ENCODE measurements around the gene CCDC27. TPM values are rescaled to one million over a fixed set of nuclear protein-coding genes. Genes with fewer than 3 reads are reported as not detected.

CCDC27 gene
- total RNA-seq, 1 donor from 2014 or later: not detected

GRCh38 chr1:3735688-3736087, 16.6 kb upstream of the CCDC27 start:
- Histone ChIP-seq H3K9ac (ENCODE audit: low read depth in 1 of 3, low read length in 3 of 3) (peak overlapping the region in 1 of 3 donors; percentile 6), H3K9me3 (ENCODE audit: control insufficient read depth in 3 of 3, low read length in 3 of 3) (no peaks in the 10 kb centered on the region), H3K27ac (ENCODE audit: low read depth, low read length) (no peak overlapping the region), H3K27me3 (ENCODE audit: control insufficient read depth in 3 of 3, insufficient read depth in 3 of 3, low read length in 3 of 3) (peaks cover 0 to 3% (median 1%) of the 10 kb centered on the region in 3 donors), H3K36me3 (ENCODE audit: control insufficient read depth in 3 of 3, insufficient read depth in 3 of 3, low read length in 3 of 3) (peaks cover 31 to 38% (median 33%) of the 10 kb centered on the region in 3 donors), H3K4me1 (ENCODE audit: control insufficient read depth in 3 of 3, insufficient read depth in 3 of 3, low read length in 3 of 3) (peaks cover 16 to 29% (median 19%) of the 10 kb centered on the region in 3 donors), H3K4me3 (ENCODE audit: low read length in 3 of 3) (no peak overlapping the region)

- Histone ChIP-seq H3K4me1 (ENCODE audit: control insufficient read depth in 3 of 3, insufficient read depth in 3 of 3, low read length in 3 of 3) (peaks cover 14 to 25% (median 16%) of the 10 kb centered on the region in 3 donors), H3K36me3 (ENCODE audit: control insufficient read depth in 3 of 3, insufficient read depth in 3 of 3, low read length in 3 of 3) (peaks cover 33 to 43% (median 33%) of the 10 kb centered on the region in 3 donors), H3K27ac (ENCODE audit: low read depth, low read length) (no peak overlapping the region), H3K9me3 (ENCODE audit: control insufficient read depth in 3 of 3, low read length in 3 of 3) (no peaks in the 10 kb centered on the region), H3K4me3 (ENCODE audit: low read length in 3 of 3) (no peak overlapping the region), H3K9ac (ENCODE audit: low read depth in 1 of 3, low read length in 3 of 3) (no peak overlapping the region), H3K27me3 (ENCODE audit: control insufficient read depth in 3 of 3, insufficient read depth in 3 of 3, low read length in 3 of 3) (no peaks in the 10 kb centered on the region)
Observed at GRCh38 chr1:3736131-3736561, 16.1 kb upstream of the CCDC27 start.

GRCh38 chr1:3736708-3737107, 15.5 kb upstream of the CCDC27 start:
- no peak overlapping the region for H3K9ac ChIP-seq (ENCODE audit: low read depth in 1 of 3, low read length in 3 of 3)
- H3K4me3 ChIP-seq (ENCODE audit: low read length in 3 of 3): no peak overlapping the region
- H3K9me3 ChIP-seq (ENCODE audit: control insufficient read depth in 3 of 3, low read length in 3 of 3): no peaks in the 10 kb centered on the region
- H3K27me3 ChIP-seq (ENCODE audit: control insufficient read depth in 3 of 3, insufficient read depth in 3 of 3, low read length in 3 of 3): no peaks in the 10 kb centered on the region
- H3K27ac ChIP-seq (ENCODE audit: low read depth, low read length): no peak overlapping the region
- H3K36me3 ChIP-seq (ENCODE audit: control insufficient read depth in 3 of 3, insufficient read depth in 3 of 3, low read length in 3 of 3): peaks cover 35 to 46% (median 38%) of the 10 kb centered on the region in 3 donors
- peaks cover 9 to 19% (median 10%) of the 10 kb centered on the region in 3 donors for H3K4me1 ChIP-seq (ENCODE audit: control insufficient read depth in 3 of 3, insufficient read depth in 3 of 3, low read length in 3 of 3)

- H3K4me3 ChIP-seq (ENCODE audit: low read length in 3 of 3): no peak overlapping the region
- no peaks in the 10 kb centered on the region for H3K9me3 ChIP-seq (ENCODE audit: control insufficient read depth in 3 of 3, low read length in 3 of 3)
- H3K27ac ChIP-seq (ENCODE audit: low read depth, low read length): no peak overlapping the region
- no peaks in the 10 kb centered on the region for H3K27me3 ChIP-seq (ENCODE audit: control insufficient read depth in 3 of 3, insufficient read depth in 3 of 3, low read length in 3 of 3)
- no peak overlapping the region for H3K9ac ChIP-seq (ENCODE audit: low read depth in 1 of 3, low read length in 3 of 3)
- H3K4me1 ChIP-seq (ENCODE audit: control insufficient read depth in 3 of 3, insufficient read depth in 3 of 3, low read length in 3 of 3): peaks cover 3 to 19% (median 4%) of the 10 kb centered on the region in 3 donors
- peaks cover 47 to 60% (median 52%) of the 10 kb centered on the region in 3 donors for H3K36me3 ChIP-seq (ENCODE audit: control insufficient read depth in 3 of 3, insufficient read depth in 3 of 3, low read length in 3 of 3)
Observed at GRCh38 chr1:3738943-3739342, 13.3 kb upstream of the CCDC27 start.

GRCh38 chr1:3740042-3740441, 12.2 kb upstream of the CCDC27 start:
- Histone ChIP-seq H3K4me3 (ENCODE audit: low read length in 3 of 3) (no peak overlapping the region), H3K9me3 (ENCODE audit: control insufficient read depth in 3 of 3, low read length in 3 of 3) (no peaks in the 10 kb centered on the region), H3K4me1 (ENCODE audit: control insufficient read depth in 3 of 3, insufficient read depth in 3 of 3, low read length in 3 of 3) (peaks cover 9 to 26% (median 11%) of the 10 kb centered on the region in 3 donors), H3K27ac (ENCODE audit: low read depth, low read length) (no peak overlapping the region), H3K27me3 (ENCODE audit: control insufficient read depth in 3 of 3, insufficient read depth in 3 of 3, low read length in 3 of 3) (no peaks in the 10 kb centered on the region), H3K36me3 (ENCODE audit: control insufficient read depth in 3 of 3, insufficient read depth in 3 of 3, low read length in 3 of 3) (peaks cover 47 to 58% (median 49%) of the 10 kb centered on the region in 3 donors), H3K9ac (ENCODE audit: low read depth in 1 of 3, low read length in 3 of 3) (no peak overlapping the region)

GRCh38 chr1:3740752-3741151, 11.5 kb upstream of the CCDC27 start:
- Histone ChIP-seq H3K9me3 (ENCODE audit: control insufficient read depth in 3 of 3, low read length in 3 of 3) (no peaks in the 10 kb centered on the region), H3K9ac (ENCODE audit: low read depth in 1 of 3, low read length in 3 of 3) (no peak overlapping the region), H3K27ac (ENCODE audit: low read depth, low read length) (no peak overlapping the region), H3K27me3 (ENCODE audit: control insufficient read depth in 3 of 3, insufficient read depth in 3 of 3, low read length in 3 of 3) (no peaks in the 10 kb centered on the region), H3K4me3 (ENCODE audit: low read length in 3 of 3) (no peak overlapping the region), H3K36me3 (ENCODE audit: control insufficient read depth in 3 of 3, insufficient read depth in 3 of 3, low read length in 3 of 3) (peaks cover 47 to 58% (median 49%) of the 10 kb centered on the region in 3 donors), H3K4me1 (ENCODE audit: control insufficient read depth in 3 of 3, insufficient read depth in 3 of 3, low read length in 3 of 3) (peaks cover 14 to 28% (median 17%) of the 10 kb centered on the region in 3 donors)

GRCh38 chr1:3741566-3742438, 10.4 kb upstream of the CCDC27 start:
- Histone ChIP-seq H3K27ac (ENCODE audit: low read depth, low read length) (no peak overlapping the region), H3K27me3 (ENCODE audit: control insufficient read depth in 3 of 3, insufficient read depth in 3 of 3, low read length in 3 of 3) (no peaks in the 10 kb centered on the region), H3K4me1 (ENCODE audit: control insufficient read depth in 3 of 3, insufficient read depth in 3 of 3, low read length in 3 of 3) (peaks cover 23 to 33% (median 27%) of the 10 kb centered on the region in 3 donors), H3K9me3 (ENCODE audit: control insufficient read depth in 3 of 3, low read length in 3 of 3) (no peaks in the 10 kb centered on the region), H3K9ac (ENCODE audit: low read depth in 1 of 3, low read length in 3 of 3) (no peak overlapping the region), H3K36me3 (ENCODE audit: control insufficient read depth in 3 of 3, insufficient read depth in 3 of 3, low read length in 3 of 3) (peaks cover 39 to 51% (median 44%) of the 10 kb centered on the region in 3 donors), H3K4me3 (ENCODE audit: low read length in 3 of 3) (no peak overlapping the region)

- Histone ChIP-seq H3K9ac (ENCODE audit: low read depth in 1 of 3, low read length in 3 of 3) (no peak overlapping the region), H3K4me3 (ENCODE audit: low read length in 3 of 3) (no peak overlapping the region), H3K9me3 (ENCODE audit: control insufficient read depth in 3 of 3, low read length in 3 of 3) (no peaks in the 10 kb centered on the region), H3K36me3 (ENCODE audit: control insufficient read depth in 3 of 3, insufficient read depth in 3 of 3, low read length in 3 of 3) (peaks cover 35 to 44% (median 40%) of the 10 kb centered on the region in 3 donors), H3K27ac (ENCODE audit: low read depth, low read length) (no peak overlapping the region), H3K4me1 (ENCODE audit: control insufficient read depth in 3 of 3, insufficient read depth in 3 of 3, low read length in 3 of 3) (peaks cover 23 to 35% (median 28%) of the 10 kb centered on the region in 3 donors), H3K27me3 (ENCODE audit: control insufficient read depth in 3 of 3, insufficient read depth in 3 of 3, low read length in 3 of 3) (no peaks in the 10 kb centered on the region)
Observed at GRCh38 chr1:3742439-3743298, 9.6 kb upstream of the CCDC27 start.

- Histone ChIP-seq H3K36me3 (ENCODE audit: control insufficient read depth in 3 of 3, insufficient read depth in 3 of 3, low read length in 3 of 3) (peaks cover 27 to 37% (median 32%) of the 10 kb centered on the region in 3 donors), H3K27me3 (ENCODE audit: control insufficient read depth in 3 of 3, insufficient read depth in 3 of 3, low read length in 3 of 3) (no peaks in the 10 kb centered on the region), H3K4me1 (ENCODE audit: control insufficient read depth in 3 of 3, insufficient read depth in 3 of 3, low read length in 3 of 3) (peaks cover 23 to 39% (median 28%) of the 10 kb centered on the region in 3 donors), H3K9ac (ENCODE audit: low read depth in 1 of 3, low read length in 3 of 3) (no peak overlapping the region), H3K4me3 (ENCODE audit: low read length in 3 of 3) (no peak overlapping the region), H3K9me3 (ENCODE audit: control insufficient read depth in 3 of 3, low read length in 3 of 3) (no peaks in the 10 kb centered on the region), H3K27ac (ENCODE audit: low read depth, low read length) (no peak overlapping the region)
Observed at GRCh38 chr1:3743421-3743820, 8.8 kb upstream of the CCDC27 start.

All from skeletal muscle tissue (tissue), 4 donors.